ENCODE data around the gene AFAP1L2. TPM values are rescaled to one million over a fixed set of nuclear protein-coding genes. Genes with fewer than 3 reads are reported as not detected.

AFAP1L2 gene
- total RNA-seq, 6 experiments from 2014 or later = 0.50 to 2.2 (median 1.1) TPM

DNA sequence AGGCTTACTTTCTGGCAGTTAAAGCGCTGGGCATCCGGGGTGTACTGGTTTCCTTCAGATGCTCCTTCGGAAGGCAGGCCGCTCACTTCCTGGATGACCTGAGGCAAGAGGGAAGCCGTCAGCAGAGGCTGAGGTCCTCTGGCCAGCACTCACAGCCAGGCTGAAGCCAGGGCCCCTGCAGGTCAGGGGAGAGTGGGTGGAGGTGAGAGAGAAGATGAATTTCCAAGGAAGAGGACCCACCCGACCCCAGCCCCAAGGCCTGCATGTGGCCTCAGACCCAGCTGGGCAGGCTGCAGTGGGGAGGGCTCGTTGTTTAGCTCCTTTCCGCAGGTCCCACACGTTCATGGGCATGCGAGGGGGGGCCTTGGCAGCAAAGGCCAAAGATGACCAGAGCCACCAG, 94.0 kb downstream of the AFAP1L2 start:
- Histone ChIP-seq H3K4me3 (no peak overlapping the region), H3K9me3 (no peaks in the 10 kb centered on the region), H3K4me1 (no peaks in the 10 kb centered on the region), H3K27me3 (no peaks in the 10 kb centered on the region), H3K27ac (no peak overlapping the region), H3K36me3 (no peaks in the 10 kb centered on the region)
- intact Hi-C loops (cut with DNase I) = no loop called here
- TF ChIP-seq, protein P1, sequence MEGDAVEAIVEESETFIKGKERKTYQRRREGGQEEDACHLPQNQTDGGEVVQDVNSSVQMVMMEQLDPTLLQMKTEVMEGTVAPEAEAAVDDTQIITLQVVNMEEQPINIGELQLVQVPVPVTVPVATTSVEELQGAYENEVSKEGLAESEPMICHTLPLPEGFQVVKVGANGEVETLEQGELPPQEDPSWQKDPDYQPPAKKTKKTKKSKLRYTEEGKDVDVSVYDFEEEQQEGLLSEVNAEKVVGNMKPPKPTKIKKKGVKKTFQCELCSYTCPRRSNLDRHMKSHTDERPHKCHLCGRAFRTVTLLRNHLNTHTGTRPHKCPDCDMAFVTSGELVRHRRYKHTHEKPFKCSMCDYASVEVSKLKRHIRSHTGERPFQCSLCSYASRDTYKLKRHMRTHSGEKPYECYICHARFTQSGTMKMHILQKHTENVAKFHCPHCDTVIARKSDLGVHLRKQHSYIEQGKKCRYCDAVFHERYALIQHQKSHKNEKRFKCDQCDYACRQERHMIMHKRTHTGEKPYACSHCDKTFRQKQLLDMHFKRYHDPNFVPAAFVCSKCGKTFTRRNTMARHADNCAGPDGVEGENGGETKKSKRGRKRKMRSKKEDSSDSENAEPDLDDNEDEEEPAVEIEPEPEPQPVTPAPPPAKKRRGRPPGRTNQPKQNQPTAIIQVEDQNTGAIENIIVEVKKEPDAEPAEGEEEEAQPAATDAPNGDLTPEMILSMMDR (IDR thresholded peaks at IDR 0.05) = no peak
- no peak for TF ChIP-seq POLR2A (IDR thresholded peaks at IDR 0.05)
- ATAC-seq (no peak), DNase-seq (peak in 1 of 3 donors; percentile 36)
- 41% methylated on average over 3 of the region's 10 CpGs for WGBS (ENCODE audit: insufficient coverage, low coverage, low lambda C conversion rate, missing lambda C conversion rate)

- intact Hi-C loops (cut with DNase I) = no loop called here
- H3K27me3 ChIP-seq = no peaks in the 10 kb centered on the region
- no peak overlapping the region for H3K27ac ChIP-seq
- H3K4me1 ChIP-seq = peaks cover 0 to 4% (median 2%) of the 10 kb centered on the region in 4 donors
- no peaks in the 10 kb centered on the region for H3K9me3 ChIP-seq
- no peaks in the 10 kb centered on the region for H3K36me3 ChIP-seq
- 83% methylated on average over 2 of the region's 3 CpGs for WGBS (ENCODE audit: insufficient coverage, low coverage, low lambda C conversion rate, missing lambda C conversion rate)
- DNase-seq (no peak), ATAC-seq (no peak)
- no peak overlapping the region for H3K4me3 ChIP-seq
- no peak for TF ChIP-seq POLR2A (IDR thresholded peaks at IDR 0.05)
- TF ChIP-seq, protein P1 (IDR thresholded peaks at IDR 0.05) = no peak
Observed at GRCh38 chr10:114309364-114309651, 95.0 kb downstream of the AFAP1L2 start.

GRCh38 chr10:114308531-114309363, 95.6 kb downstream of the AFAP1L2 start:
- DNase-seq = no peak
- 55% methylated on average over 8 of the region's 9 CpGs for WGBS (ENCODE audit: insufficient coverage, low coverage, low lambda C conversion rate, missing lambda C conversion rate)

GRCh38 chr10:114307731-114308130, 96.6 kb downstream of the AFAP1L2 start:
- ATAC-seq = no peak
- Histone ChIP-seq H3K4me3 (no peak overlapping the region), H3K27ac (no peak overlapping the region), H3K36me3 (no peaks in the 10 kb centered on the region), H3K27me3 (no peaks in the 10 kb centered on the region), H3K9me3 (no peaks in the 10 kb centered on the region), H3K4me1 (peaks cover 0 to 7% (median 3%) of the 10 kb centered on the region in 4 donors)
- intact Hi-C loops (cut with DNase I) = no loop called here
- no peak for TF ChIP-seq POLR2A (IDR thresholded peaks at IDR 0.05)
- TF ChIP-seq, protein P1 (IDR thresholded peaks at IDR 0.05) = no peak
- DNase-seq = no peak
- 76% methylated on average over 8 of the region's 10 CpGs for WGBS (ENCODE audit: insufficient coverage, low coverage, low lambda C conversion rate, missing lambda C conversion rate)

More at GRCh38 chr10:114308531-114309363, 95.6 kb downstream of the AFAP1L2 start:
- no peaks in the 10 kb centered on the region for H3K9me3 ChIP-seq
- TF ChIP-seq, protein P1 (IDR thresholded peaks at IDR 0.05) = no peak
- no peak for TF ChIP-seq POLR2A (IDR thresholded peaks at IDR 0.05)
- H3K36me3 ChIP-seq = no peaks in the 10 kb centered on the region
- H3K27ac ChIP-seq = no peak overlapping the region
- H3K4me3 ChIP-seq = no peak overlapping the region
- ATAC-seq = no peak
- peaks cover 0 to 7% (median 3%) of the 10 kb centered on the region in 4 donors for H3K4me1 ChIP-seq
- H3K27me3 ChIP-seq = no peaks in the 10 kb centered on the region
- intact Hi-C loops (cut with DNase I) = no loop called here

All from right lobe of liver (tissue), 6 donors.